PC-3 (cell line): Measurements from ENCODE around the gene G6PD. TPM values are rescaled to one million over a fixed set of nuclear protein-coding genes. Genes with fewer than 3 reads are reported as not detected.
A peak's percentile ranks its signal among the peaks of the same experiment; 100 is the strongest.

Experiments used
- ATAC-seq: fragments of 200-7000 bp; cut with Tn5 transposase; 2 replicates; pipeline ENCODE4 v1.9.1; 2020; ENCODE audit warnings: mild to moderate bottlenecking, moderate library complexity
- BruUV-seq: library from RNA; stranded (reverse); fragments of 400-500 nt; replicated peaks from 2 replicates; lab custom pipeline; 2021; lab: Mats Ljungman, UMichigan
- CTCF ChIA-PET: fragments of 300-600 bp; sonication (Branson Sonifier 250); formaldehyde crosslinking; loops from one replicate; lab custom pipeline; 2022; ENCODE audit warnings: antibody characterized with exemption; lab: Charles Lee
- POLR2A ChIA-PET: fragments of 300-600 bp; sonication (Branson Sonifier 250); formaldehyde crosslinking; loops from one replicate; lab custom pipeline; 2022; ENCODE audit warnings: antibody characterized with exemption; ENCODE audit not compliant: unreplicated experiment; lab: Charles Lee
- DNase-seq: peaks from one replicate; pipeline ENCODE4 v3.0.0-alpha.2; 2015
- H2AFZ ChIP-seq: fragments of 300-600 bp; sonication (generic); 2 replicates; pipeline ENCODE4 v1.6.0; 2016; ENCODE audit warnings: antibody characterized with exemption, low read length
- H3F3A ChIP-seq: fragments of 300-600 bp; sonication (generic); one replicate; pipeline ENCODE4 v1.6.0; 2017; ENCODE audit warnings: antibody characterized with exemption, low read length, control low read depth, mild to moderate bottlenecking; ENCODE audit not compliant: unreplicated experiment
- H3K27ac ChIP-seq: fragments of 300-600 bp; sonication (generic); 2 replicates; pipeline ENCODE4 v1.5.1; 2016; ENCODE audit warnings: mild to moderate bottlenecking, low read length
- H3K27me3 ChIP-seq: fragments of 300-600 bp; sonication (generic); 2 replicates; pipeline ENCODE4 v1.6.1; 2016; ENCODE audit warnings: low read length, mixed read lengths
- H3K36me3 ChIP-seq: fragments of 300-600 bp; sonication (generic); 2 replicates; pipeline ENCODE4 v1.6.1; 2016; ENCODE audit warnings: low read depth, mixed run types, low read length, mixed read lengths
- H3K4me1 ChIP-seq: fragments of 300-600 bp; sonication (generic); 2 replicates; pipeline ENCODE4 v1.5.1; 2016; ENCODE audit warnings: low read length; ENCODE audit not compliant: insufficient read depth
- H3K4me2 ChIP-seq: fragments of 300-600 bp; sonication (generic); 2 replicates; pipeline ENCODE4 v1.6.0; 2016; ENCODE audit warnings: low read length
- H3K4me3 ChIP-seq: fragments of 300-600 bp; sonication (generic); 2 replicates; pipeline ENCODE4 v1.5.1; 2016; ENCODE audit warnings: mild to moderate bottlenecking, low read length, mixed read lengths
- H3K79me2 ChIP-seq: fragments of 300-600 bp; sonication (generic); 2 replicates; pipeline ENCODE4 v1.6.1; 2017; ENCODE audit warnings: low read length, mixed read lengths
- H3K9ac ChIP-seq: fragments of 300-600 bp; sonication (generic); 2 replicates; pipeline ENCODE4 v1.6.0; 2016; ENCODE audit warnings: mild to moderate bottlenecking, low read length
- H3K9me2 ChIP-seq: fragments of 300-600 bp; sonication (generic); replicated peaks from 2 replicates; pipeline ENCODE4 v1.6.1; 2016; ENCODE audit warnings: mixed run types, low read length, mixed read lengths
- H3K9me3 ChIP-seq: fragments of 300-600 bp; sonication (generic); 2 replicates; pipeline ENCODE4 v1.6.1; 2016; ENCODE audit warnings: low read length, mixed read lengths
- H4K20me1 ChIP-seq: fragments of 300-600 bp; sonication (generic); 2 replicates; pipeline ENCODE4 v1.6.1; 2016; ENCODE audit warnings: low read length, mixed read lengths
- CTCF ChIP-seq: fragments of 300-600 bp; sonication (generic); conservative IDR thresholded peaks from 2 replicates; pipeline ENCODE4 v1.5.1; 2017; ENCODE audit warnings: antibody characterized with exemption, low read depth, mild to moderate bottlenecking, low read length
- EZH2 ChIP-seq: fragments of 300-600 bp; sonication (generic); IDR thresholded peaks from one replicate; pipeline ENCODE4 v1.6.1; 2017; ENCODE audit warnings: antibody characterized with exemption, mild to moderate bottlenecking, low read length; ENCODE audit not compliant: unreplicated experiment
- EZH2phosphoT487 ChIP-seq: fragments of 300-600 bp; sonication (generic); IDR thresholded peaks from 2 replicates; pipeline ENCODE4 v1.6.1; 2018; ENCODE audit warnings: mild to moderate bottlenecking, antibody characterized with exemption, low read length, borderline replicate concordance
- intact Hi-C: fragments of 100-400 bp; cut with micrococcal nuclease; formaldehyde crosslinking; loops from 2 replicates; pipeline ENCODE4 v1.9.0; 2023
- total RNA-seq: library from RNA; depleted of rRNA; stranded (reverse); fragments of >200 nt; gene quantifications from 2 replicates; pipeline ENCODE4 v1.2.3, GENCODE V29; 2014

The G6PD gene
- total RNA-seq, 1 experiment from 2014 or later, result 121 TPM

- Histone ChIP-seq H3K27me3 (no peaks in the 10 kb centered on the region), H3K4me3 (no peak overlapping the region; the same call in 1 of the 2 replicates), H3K79me2 (peaks cover 52% of the 10 kb centered on the region), H3K9ac (no peak overlapping the region), H4K20me1 (no peaks in the 10 kb centered on the region), H3K36me3 (peaks cover 15% of the 10 kb centered on the region), H3K9me3 (no peaks in the 10 kb centered on the region), H3K4me2 (peak overlapping the region; percentile 87; the same call in 1 of the 2 replicates), H2AFZ (no peak overlapping the region), H3F3A (no peaks in the 10 kb centered on the region), H3K27ac (no peak overlapping the region), H3K9me2 (no peaks in the 10 kb centered on the region), H3K4me1 (peaks cover 34% of the 10 kb centered on the region)
- ChIA-PET POLR2A (no interaction called here), CTCF (no interaction called here)
- no TSS peak for BruUV-seq
- DNase-seq, result no peak
- intact Hi-C loops, result no loop called here
- no peak for ATAC-seq
- TF ChIP-seq EZH2, result no peak
- TF ChIP-seq EZH2phosphoT487, result no peak
- TF ChIP-seq CTCF, result no peak
These were observed 58.1 kb downstream of the G6PD start for GRCh38 chrX:154488336-154489075.

DNA sequence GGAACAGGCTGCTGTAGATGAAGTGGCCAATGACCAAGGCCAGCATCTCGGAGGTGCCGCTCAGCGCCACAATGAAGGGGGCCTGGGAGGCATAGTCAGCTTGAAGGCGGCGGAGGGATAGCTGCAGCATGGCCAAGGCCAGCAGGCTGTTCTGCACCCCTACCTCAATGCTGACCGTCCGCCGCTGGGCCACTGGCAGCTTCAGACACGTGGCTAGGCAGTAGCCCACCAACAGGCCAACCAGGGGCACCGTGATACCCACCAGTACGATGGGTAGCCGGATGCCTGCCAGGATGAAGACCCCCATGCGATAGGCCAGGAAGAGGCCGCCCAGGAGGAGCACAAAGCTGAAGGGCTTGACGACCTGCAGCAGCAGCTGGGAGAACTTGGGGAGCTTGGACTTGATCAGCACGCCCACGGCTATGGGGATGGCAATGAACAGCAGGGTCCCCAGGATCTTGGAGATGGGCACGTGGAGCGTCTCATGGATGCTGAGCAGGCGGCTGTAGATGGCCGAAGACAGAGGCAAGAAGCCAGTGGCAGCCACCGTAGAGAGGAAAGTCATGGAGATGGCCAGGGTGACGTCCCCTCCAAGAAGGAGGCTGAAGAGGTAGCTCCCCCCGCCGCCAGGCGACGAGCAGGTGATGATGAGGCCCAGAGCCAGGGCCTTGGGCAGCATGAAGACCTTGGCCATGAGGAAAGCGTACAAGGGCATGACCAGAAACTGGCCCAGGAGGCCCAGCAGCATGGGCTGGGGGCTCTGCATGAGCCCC is 58.9 kb downstream of the G6PD start:
- H3K9ac ChIP-seq, result no peak overlapping the region
- H3K27me3 ChIP-seq, result no peaks in the 10 kb centered on the region
- ChIA-PET CTCF (no interaction called here), POLR2A (no interaction called here)
- no peak overlapping the region for H3K4me3 ChIP-seq
- BruUV-seq, result no TSS peak
- H3K9me3 ChIP-seq, result no peaks in the 10 kb centered on the region
- no peaks in the 10 kb centered on the region for H3F3A ChIP-seq
- TF ChIP-seq CTCF (no peak), EZH2 (no peak), EZH2phosphoT487 (no peak)
- H3K9me2 ChIP-seq, result no peaks in the 10 kb centered on the region
- DNase-seq (no peak), ATAC-seq (no peak)
- H3K79me2 ChIP-seq, result peaks cover 52% of the 10 kb centered on the region
- H4K20me1 ChIP-seq, result no peaks in the 10 kb centered on the region
- intact Hi-C loops, result no loop called here
- H3K4me1 ChIP-seq, result peaks cover 34% of the 10 kb centered on the region
- H2AFZ ChIP-seq, result no peak overlapping the region
- no peak overlapping the region for H3K4me2 ChIP-seq
- peaks cover 15% of the 10 kb centered on the region for H3K36me3 ChIP-seq
- no peak overlapping the region for H3K27ac ChIP-seq
